ENCODE results near the gene NME9. TPM values are rescaled to one million over a fixed set of nuclear protein-coding genes. Genes with fewer than 3 reads are reported as not detected.
"Not testable (repeated sequence)": the region's sequence is repeated elsewhere in the genome, so short reads cannot be mapped to it uniquely, and the experiment has no call there.

Gene NME9
- 0.13 TPM for polyA plus RNA-seq (2013, experiment 1 of 2; ENCODE audit: insufficient read length)
- 0.18 TPM for polyA plus RNA-seq (2013, experiment 2 of 2; ENCODE audit: insufficient read length)

GRCh38 chr3:138329127-138329983 lies at the start of gene NME9:
TSS of gene NME9 (minus strand) at chr3:138329851. CDS start at chr3:138329335, 516 bp downstream.
- DNase-seq: peak; percentile 70

GRCh38 chr3:138378990-138379389 lies 49.3 kb upstream of the NME9 start:
- DNase-seq: no peak

GRCh38 chr3:138378331-138378730 lies 48.7 kb upstream of the NME9 start:
- DNase-seq: no peak

- no peak for DNase-seq
These were observed 48.2 kb upstream of the NME9 start for GRCh38 chr3:138377804-138378203.

GRCh38 chr3:138377212-138377611 lies 47.6 kb upstream of the NME9 start:
- not testable (repeated sequence) for DNase-seq

GRCh38 chr3:138376663-138377062 lies 47.0 kb upstream of the NME9 start:
- no peak for DNase-seq

GRCh38 chr3:138375447-138375846 lies 45.8 kb upstream of the NME9 start:
- no peak for DNase-seq

- no peak for DNase-seq
These were observed 45.0 kb upstream of the NME9 start for GRCh38 chr3:138374573-138375134.

- no peak for DNase-seq
These were observed 44.1 kb upstream of the NME9 start for GRCh38 chr3:138373736-138374094.

GRCh38 chr3:138373087-138373735 lies 43.6 kb upstream of the NME9 start:
- no peak for DNase-seq

GRCh38 chr3:138371070-138371965 lies 41.7 kb upstream of the NME9 start:
- DNase-seq: no peak

GRCh38 chr3:138370321-138370720 lies 40.7 kb upstream of the NME9 start:
- DNase-seq: no peak

- DNase-seq: no peak
These were observed 39.7 kb upstream of the NME9 start for GRCh38 chr3:138369151-138369900.

GRCh38 chr3:138367911-138368310 lies 38.3 kb upstream of the NME9 start:
- DNase-seq: no peak

GRCh38 chr3:138367326-138367850 lies 37.7 kb upstream of the NME9 start:
- DNase-seq: no peak

- no peak for DNase-seq
These were observed 36.5 kb upstream of the NME9 start for GRCh38 chr3:138366006-138366759.

GRCh38 chr3:138365253-138365555 lies 35.6 kb upstream of the NME9 start:
- DNase-seq: no peak

- no peak for DNase-seq
These were observed 35.0 kb upstream of the NME9 start for GRCh38 chr3:138364356-138365252.

- DNase-seq: no peak
These were observed 33.7 kb upstream of the NME9 start for GRCh38 chr3:138363322-138363721.

- no peak for DNase-seq
These were observed 32.9 kb upstream of the NME9 start for GRCh38 chr3:138362538-138362937.
